ENCODE measurements around the gene GALNTL6. TPM values are rescaled to one million over a fixed set of nuclear protein-coding genes. Genes with fewer than 3 reads are reported as not detected.

GALNTL6 gene
- total and polyA plus RNA-seq, 7 donors = 0.14 to 2.5 (median 0.42) TPM; not detected in 1

GRCh38 chr4:171785388-171785787, 27.8 kb upstream of the GALNTL6 start:
- intact Hi-C loops (cut with DNase I) = no loop called here
- 75 to 80% methylated on average over 3 of the region's 3 CpGs for WGBS, 2 donors
- H3K36me3 ChIP-seq = no peaks in the 10 kb centered on the region
- H3K4me3 ChIP-seq = no peak overlapping the region
- no peak overlapping the region for H3K27ac ChIP-seq
- no peak for TF ChIP-seq POLR2A (IDR thresholded peaks at IDR 0.05)
- TF ChIP-seq POLR2AphosphoS5 (IDR thresholded peaks at IDR 0.05) = no peak
- no peak for TF ChIP-seq CTCF (IDR thresholded peaks at IDR 0.05)
- TF ChIP-seq EP300 (IDR thresholded peaks at IDR 0.05) = no peak
- no peaks in the 10 kb centered on the region for H3K4me1 ChIP-seq
- H3K9me3 ChIP-seq = peaks cover 0 to 2% (median 0%) of the 10 kb centered on the region in 4 donors
- no peak for DNase-seq
- H3K27me3 ChIP-seq = no peaks in the 10 kb centered on the region

DNA sequence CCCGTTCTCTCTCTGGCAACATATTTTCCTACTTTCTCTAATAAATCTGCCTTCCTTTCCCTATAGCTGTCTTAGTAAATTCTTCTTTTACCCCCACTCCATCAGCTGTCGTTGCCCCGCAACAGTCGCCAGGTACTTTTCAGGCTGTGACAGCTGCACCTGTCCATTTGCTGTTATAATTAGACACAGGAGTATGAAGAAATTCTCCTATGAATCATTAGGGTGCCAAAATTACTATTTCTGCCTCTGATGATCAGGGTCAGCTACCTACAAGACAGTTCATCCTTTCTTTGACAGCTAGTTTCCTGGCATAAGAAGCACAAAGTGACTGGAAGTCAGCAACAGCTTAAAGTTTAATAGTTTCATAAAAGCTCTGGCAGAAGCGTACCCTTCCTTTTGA, 19.5 kb upstream of the GALNTL6 start:
- no peaks in the 10 kb centered on the region for H3K27me3 ChIP-seq

GRCh38 chr4:171794528-171794927, 18.7 kb upstream of the GALNTL6 start:
- intact Hi-C loops (cut with DNase I) = no loop called here
- no peaks in the 10 kb centered on the region for H3K4me1 ChIP-seq
- TF ChIP-seq EP300 (IDR thresholded peaks at IDR 0.05) (no peak), POLR2AphosphoS5 (IDR thresholded peaks at IDR 0.05) (no peak), POLR2A (IDR thresholded peaks at IDR 0.05) (no peak), CTCF (IDR thresholded peaks at IDR 0.05) (no peak)
- H3K27me3 ChIP-seq = no peaks in the 10 kb centered on the region
- DNase-seq = no peak
- H3K9me3 ChIP-seq = no peaks in the 10 kb centered on the region
- no peak overlapping the region for H3K27ac ChIP-seq
- 73 to 78% methylated on average over 2 of the region's 2 CpGs for WGBS, 2 donors
- no peaks in the 10 kb centered on the region for H3K36me3 ChIP-seq
- H3K4me3 ChIP-seq = no peak overlapping the region

More for the DNA sequence above, 19.5 kb upstream of the GALNTL6 start:
- Histone ChIP-seq H3K4me1 (no peaks in the 10 kb centered on the region), H3K9me3 (no peaks in the 10 kb centered on the region), H3K36me3 (no peaks in the 10 kb centered on the region), H3K4me3 (no peak overlapping the region), H3K27ac (no peak overlapping the region)
- DNase-seq = no peak
- intact Hi-C loops (cut with DNase I) = no loop called here
- 75% methylated on average over 5 of the region's 5 CpGs for WGBS, 2 donors
- TF ChIP-seq EP300 (IDR thresholded peaks at IDR 0.05) (no peak), POLR2A (IDR thresholded peaks at IDR 0.05) (no peak), CTCF (IDR thresholded peaks at IDR 0.05) (no peak), POLR2AphosphoS5 (IDR thresholded peaks at IDR 0.05) (no peak)

DNA sequence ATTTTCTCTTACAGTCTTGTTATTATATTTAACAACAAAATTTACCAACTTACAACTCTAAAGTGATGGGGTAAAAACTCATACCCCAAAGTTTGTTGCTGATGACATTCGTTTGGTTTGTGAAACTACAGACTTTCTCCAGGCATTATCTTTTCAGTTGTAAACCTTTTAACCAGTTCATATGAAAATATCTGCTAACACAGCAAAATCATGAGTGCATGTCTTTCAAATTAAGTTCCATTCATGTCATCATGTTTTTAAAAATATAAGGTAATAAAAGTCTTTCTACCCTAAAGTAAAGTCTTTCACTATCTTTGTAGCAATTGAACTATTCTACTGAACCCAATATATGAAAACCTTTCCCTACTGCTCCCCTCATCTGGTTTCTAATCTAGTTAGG, 3.4 kb upstream of the GALNTL6 start:
- intact Hi-C loops (cut with DNase I) = no loop called here
- H3K27me3 ChIP-seq = peaks cover 7 to 36% (median 22%) of the 10 kb centered on the region in 3 donors

More for the DNA sequence above, 3.4 kb upstream of the GALNTL6 start:
- no peaks in the 10 kb centered on the region for H3K36me3 ChIP-seq
- H3K4me1 ChIP-seq = peaks cover 0 to 19% (median 16%) of the 10 kb centered on the region in 4 donors
- no peak overlapping the region for H3K27ac ChIP-seq
- H3K4me3 ChIP-seq = no peak overlapping the region
- H3K9me3 ChIP-seq = no peaks in the 10 kb centered on the region
- TF ChIP-seq CTCF (IDR thresholded peaks at IDR 0.05) (no peak), EP300 (IDR thresholded peaks at IDR 0.05) (no peak), POLR2AphosphoS5 (IDR thresholded peaks at IDR 0.05) (no peak), POLR2A (IDR thresholded peaks at IDR 0.05) (no peak)
- 55 to 77% methylated on average over 1 of the region's 1 CpG for WGBS, 2 donors
- DNase-seq = no peak
